Measurements from ENCODE around the gene NENF. TPM values are rescaled to one million over a fixed set of nuclear protein-coding genes. Genes with fewer than 3 reads are reported as not detected.

The NENF gene
- total RNA-seq, 1 experiment from 2014 or later, result 72.4 TPM

DNA sequence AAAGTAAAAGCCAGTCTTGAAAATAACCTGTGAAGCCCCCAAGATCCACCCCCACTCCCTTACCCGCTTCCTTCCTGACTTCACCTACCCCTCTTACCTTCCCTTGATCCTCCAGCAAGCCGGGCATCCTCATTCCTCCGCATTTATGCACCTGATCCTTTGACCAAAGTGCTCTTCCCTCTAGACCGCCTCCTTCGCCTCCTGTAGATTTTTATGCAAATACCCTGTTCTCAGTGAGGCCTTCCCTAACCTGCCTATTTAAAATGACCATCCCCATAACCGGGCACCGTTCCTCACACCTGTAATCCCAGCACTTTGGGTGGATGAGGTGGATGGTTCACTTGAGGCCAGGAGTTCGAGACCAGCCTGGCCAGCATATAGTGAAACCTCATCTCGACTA is 1.1 kb upstream of the NENF start:
- POLR2A ChIA-PET, result no interaction called here
- in situ Hi-C loops (cut with HindIII; ENCODE audit: low pct_unique_long_range_greater_than_20kb, low sequenced_read_pairs) (no loop called here), intact Hi-C loops (cut with micrococcal nuclease; ENCODE audit: unreplicated experiment) (no loop called here)
- no TSS peak for BruUV-seq (replicated peaks)
- Histone ChIP-seq H3K27me3 (ENCODE audit: control insufficient read depth, insufficient read depth, low read length) (no peaks in the 10 kb centered on the region), H3K9me3 (ENCODE audit: control insufficient read depth, insufficient read depth, low read depth, low read length) (no peaks in the 10 kb centered on the region), H3K27ac (ENCODE audit: low read length) (no peak overlapping the region), H3K36me3 (ENCODE audit: control insufficient read depth, insufficient read depth, low read length) (no peaks in the 10 kb centered on the region; the same call in 1 of the 2 replicates), H3K4me3 (ENCODE audit: low read depth in 2 of 2, low read length in 2 of 2) (no peak overlapping the region), H3K4me1 (ENCODE audit: control insufficient read depth, insufficient read depth, low read length) (peaks cover 3% of the 10 kb centered on the region; the same call in 1 of the 2 replicates)
- CTCF ChIA-PET, result no interaction called here
- DNase-seq (ENCODE audit: low read depth, low spot score) (no peak), ATAC-seq (no peak)
- TF ChIP-seq, protein P1, sequence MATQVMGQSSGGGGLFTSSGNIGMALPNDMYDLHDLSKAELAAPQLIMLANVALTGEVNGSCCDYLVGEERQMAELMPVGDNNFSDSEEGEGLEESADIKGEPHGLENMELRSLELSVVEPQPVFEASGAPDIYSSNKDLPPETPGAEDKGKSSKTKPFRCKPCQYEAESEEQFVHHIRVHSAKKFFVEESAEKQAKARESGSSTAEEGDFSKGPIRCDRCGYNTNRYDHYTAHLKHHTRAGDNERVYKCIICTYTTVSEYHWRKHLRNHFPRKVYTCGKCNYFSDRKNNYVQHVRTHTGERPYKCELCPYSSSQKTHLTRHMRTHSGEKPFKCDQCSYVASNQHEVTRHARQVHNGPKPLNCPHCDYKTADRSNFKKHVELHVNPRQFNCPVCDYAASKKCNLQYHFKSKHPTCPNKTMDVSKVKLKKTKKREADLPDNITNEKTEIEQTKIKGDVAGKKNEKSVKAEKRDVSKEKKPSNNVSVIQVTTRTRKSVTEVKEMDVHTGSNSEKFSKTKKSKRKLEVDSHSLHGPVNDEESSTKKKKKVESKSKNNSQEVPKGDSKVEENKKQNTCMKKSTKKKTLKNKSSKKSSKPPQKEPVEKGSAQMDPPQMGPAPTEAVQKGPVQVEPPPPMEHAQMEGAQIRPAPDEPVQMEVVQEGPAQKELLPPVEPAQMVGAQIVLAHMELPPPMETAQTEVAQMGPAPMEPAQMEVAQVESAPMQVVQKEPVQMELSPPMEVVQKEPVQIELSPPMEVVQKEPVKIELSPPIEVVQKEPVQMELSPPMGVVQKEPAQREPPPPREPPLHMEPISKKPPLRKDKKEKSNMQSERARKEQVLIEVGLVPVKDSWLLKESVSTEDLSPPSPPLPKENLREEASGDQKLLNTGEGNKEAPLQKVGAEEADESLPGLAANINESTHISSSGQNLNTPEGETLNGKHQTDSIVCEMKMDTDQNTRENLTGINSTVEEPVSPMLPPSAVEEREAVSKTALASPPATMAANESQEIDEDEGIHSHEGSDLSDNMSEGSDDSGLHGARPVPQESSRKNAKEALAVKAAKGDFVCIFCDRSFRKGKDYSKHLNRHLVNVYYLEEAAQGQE (IDR thresholded peaks at IDR 0.05; ENCODE audit: insufficient read depth in 1 of 2, low read depth in 2 of 2, low read length in 1 of 2), result no peak

DNA sequence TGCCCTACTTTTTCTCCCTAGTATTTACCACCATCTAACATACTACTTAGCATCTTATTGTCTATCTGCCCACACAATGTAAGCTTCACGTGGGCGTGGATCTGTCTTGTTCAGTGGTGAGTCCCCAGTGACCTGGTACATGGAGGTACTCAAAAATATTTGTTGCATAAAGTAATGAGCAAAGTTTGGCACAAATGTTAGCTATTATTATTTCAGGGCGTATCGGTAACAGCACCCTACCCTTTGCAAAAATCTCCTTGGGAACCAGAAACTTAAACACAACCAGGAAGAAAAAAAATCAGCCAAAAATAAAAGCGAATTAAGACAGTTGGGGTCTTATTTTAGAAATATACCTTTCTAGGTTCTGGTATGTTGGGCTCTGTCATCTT is 454 bp upstream of the NENF start:
- ATAC-seq, result no peak
- intact Hi-C loops (cut with micrococcal nuclease; ENCODE audit: unreplicated experiment), result no loop called here
- no peaks in the 10 kb centered on the region for H3K9me3 ChIP-seq (ENCODE audit: control insufficient read depth, insufficient read depth, low read depth, low read length)
- TF ChIP-seq, protein P2, sequence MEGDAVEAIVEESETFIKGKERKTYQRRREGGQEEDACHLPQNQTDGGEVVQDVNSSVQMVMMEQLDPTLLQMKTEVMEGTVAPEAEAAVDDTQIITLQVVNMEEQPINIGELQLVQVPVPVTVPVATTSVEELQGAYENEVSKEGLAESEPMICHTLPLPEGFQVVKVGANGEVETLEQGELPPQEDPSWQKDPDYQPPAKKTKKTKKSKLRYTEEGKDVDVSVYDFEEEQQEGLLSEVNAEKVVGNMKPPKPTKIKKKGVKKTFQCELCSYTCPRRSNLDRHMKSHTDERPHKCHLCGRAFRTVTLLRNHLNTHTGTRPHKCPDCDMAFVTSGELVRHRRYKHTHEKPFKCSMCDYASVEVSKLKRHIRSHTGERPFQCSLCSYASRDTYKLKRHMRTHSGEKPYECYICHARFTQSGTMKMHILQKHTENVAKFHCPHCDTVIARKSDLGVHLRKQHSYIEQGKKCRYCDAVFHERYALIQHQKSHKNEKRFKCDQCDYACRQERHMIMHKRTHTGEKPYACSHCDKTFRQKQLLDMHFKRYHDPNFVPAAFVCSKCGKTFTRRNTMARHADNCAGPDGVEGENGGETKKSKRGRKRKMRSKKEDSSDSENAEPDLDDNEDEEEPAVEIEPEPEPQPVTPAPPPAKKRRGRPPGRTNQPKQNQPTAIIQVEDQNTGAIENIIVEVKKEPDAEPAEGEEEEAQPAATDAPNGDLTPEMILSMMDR (IDR thresholded peaks at IDR 0.05), result no peak
- no peak for TF ChIP-seq TCF7L2 (IDR thresholded peaks at IDR 0.05; ENCODE audit: low read depth, low read length)
- H3K4me1 ChIP-seq (ENCODE audit: control insufficient read depth, insufficient read depth, low read length), result peaks cover 3% of the 10 kb centered on the region; the same call in 1 of the 2 replicates
- in situ Hi-C loops (cut with HindIII; ENCODE audit: low pct_unique_long_range_greater_than_20kb, low sequenced_read_pairs), result no loop called here
- no peaks in the 10 kb centered on the region; the same call in 1 of the 2 replicates for H3K36me3 ChIP-seq (ENCODE audit: control insufficient read depth, insufficient read depth, low read length)
- H3K27me3 ChIP-seq (ENCODE audit: control insufficient read depth, insufficient read depth, low read length), result no peaks in the 10 kb centered on the region
- ChIA-PET CTCF (no interaction called here), POLR2A (no interaction called here)
- no peak for DNase-seq (ENCODE audit: low read depth, low spot score)
- H3K4me3 ChIP-seq (ENCODE audit: low read depth in 2 of 2, low read length in 2 of 2), result peak overlapping the region; percentile 62 to 72
- BruUV-seq (replicated peaks), result TSS peak; percentile 87
- H3K27ac ChIP-seq (ENCODE audit: low read length), result peak overlapping the region; percentile 97

DNA sequence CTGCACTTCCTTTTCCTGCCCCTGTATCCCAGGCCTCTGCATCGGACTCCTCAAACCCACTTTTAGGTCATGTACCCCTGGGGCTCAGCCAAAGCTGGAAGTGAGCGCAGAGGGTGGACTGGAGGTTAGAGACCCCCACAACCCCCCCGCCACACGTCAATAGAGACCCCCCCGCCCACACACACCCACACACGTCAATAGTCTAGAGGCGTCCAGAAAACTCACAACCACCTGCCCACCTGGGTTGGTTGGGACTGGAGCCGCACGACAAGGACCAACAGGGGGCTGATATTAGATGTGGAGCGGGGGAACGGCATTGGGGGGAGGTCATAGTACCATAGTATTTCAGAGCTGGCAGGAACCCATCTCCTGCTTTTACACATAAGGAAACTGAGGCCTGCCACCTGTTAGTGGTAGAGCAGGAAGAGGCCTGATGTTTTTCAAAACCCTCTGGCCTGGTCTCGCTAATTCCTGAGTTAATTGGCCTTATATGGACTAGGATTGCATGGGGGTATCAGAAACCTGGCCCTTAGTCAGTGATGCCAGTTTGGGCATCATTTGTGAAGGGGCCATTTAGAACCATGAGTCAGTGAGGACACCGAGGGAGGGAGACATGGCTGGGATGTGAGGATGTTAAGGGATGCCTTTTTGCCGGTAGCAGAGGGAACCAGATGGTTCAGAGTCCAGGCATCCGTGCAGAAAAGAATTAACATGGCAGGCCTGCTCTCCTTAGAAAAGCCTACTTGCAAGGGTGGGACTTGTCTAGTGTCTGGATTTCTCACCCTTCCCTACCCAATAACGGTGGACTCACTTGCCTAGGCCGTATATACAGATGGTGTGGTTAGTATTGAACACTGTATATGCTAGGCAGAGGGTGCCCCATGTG is 1.1 kb downstream of the NENF start:
- POLR2A ChIA-PET, result interaction anchor here (0.6 kb wide), 1 partner anchor 175 kb away, joined by 12 read pairs; the partner anchor contains the start of gene ATF3
- Histone ChIP-seq H3K4me1 (ENCODE audit: control insufficient read depth, insufficient read depth, low read length) (peaks cover 3% of the 10 kb centered on the region; the same call in 1 of the 2 replicates), H3K27me3 (ENCODE audit: control insufficient read depth, insufficient read depth, low read length) (no peaks in the 10 kb centered on the region), H3K36me3 (ENCODE audit: control insufficient read depth, insufficient read depth, low read length) (no peaks in the 10 kb centered on the region; the same call in 1 of the 2 replicates), H3K27ac (ENCODE audit: low read length) (peak overlapping the region; percentile 81), H3K4me3 (ENCODE audit: low read depth in 2 of 2, low read length in 2 of 2) (peak overlapping the region; percentile 72 to 80), H3K9me3 (ENCODE audit: control insufficient read depth, insufficient read depth, low read depth, low read length) (no peaks in the 10 kb centered on the region)
- in situ Hi-C loops (cut with HindIII; ENCODE audit: low pct_unique_long_range_greater_than_20kb, low sequenced_read_pairs), result no loop called here
- CTCF ChIA-PET, result interaction anchor here (0.6 kb wide), 1 partner anchor 142 kb away, joined by 3 read pairs; no protein-coding TSS in a partner anchor
- BruUV-seq (replicated peaks), result no TSS peak
- intact Hi-C loops (cut with micrococcal nuclease; ENCODE audit: unreplicated experiment), result no loop called here
- TF ChIP-seq, protein P2 (IDR thresholded peaks at IDR 0.05), result no peak
- TF ChIP-seq, protein P1 (IDR thresholded peaks at IDR 0.05; ENCODE audit: insufficient read depth in 1 of 2, low read depth in 2 of 2, low read length in 1 of 2), result no peak
- no peak for TF ChIP-seq TCF7L2 (IDR thresholded peaks at IDR 0.05; ENCODE audit: low read depth, low read length)
- TF ChIP-seq SIN3A (IDR thresholded peaks at IDR 0.05; ENCODE audit: borderline replicate concordance, insufficient read depth, low read depth, low read length), result no peak
- no peak for TF ChIP-seq POLR2AphosphoS5 (IDR thresholded peaks at IDR 0.05; ENCODE audit: low read depth, low read length)
- DNase-seq (ENCODE audit: low read depth, low spot score), result no peak
- no peak for ATAC-seq
